PC-9 (cell line): ENCODE measurements around the gene MYOM1.

ENCODE experiments used
- EZH2 ChIP-seq: fragments of 200-600 bp; sonication (generic); IDR thresholded peaks from 2 replicates; pipeline ENCODE4 v1.8.0; 2017; ENCODE audit warnings: antibody characterized with exemption, low read depth
- TF ChIP-seq, protein P1 (sequence below): fragments of 200-600 bp; sonication (generic); conservative IDR thresholded peaks from 2 replicates; pipeline ENCODE4 v1.6.1; 2017; ENCODE audit warnings: mixed run types, antibody characterized with exemption, mild to moderate bottlenecking, moderate library complexity

DNA sequence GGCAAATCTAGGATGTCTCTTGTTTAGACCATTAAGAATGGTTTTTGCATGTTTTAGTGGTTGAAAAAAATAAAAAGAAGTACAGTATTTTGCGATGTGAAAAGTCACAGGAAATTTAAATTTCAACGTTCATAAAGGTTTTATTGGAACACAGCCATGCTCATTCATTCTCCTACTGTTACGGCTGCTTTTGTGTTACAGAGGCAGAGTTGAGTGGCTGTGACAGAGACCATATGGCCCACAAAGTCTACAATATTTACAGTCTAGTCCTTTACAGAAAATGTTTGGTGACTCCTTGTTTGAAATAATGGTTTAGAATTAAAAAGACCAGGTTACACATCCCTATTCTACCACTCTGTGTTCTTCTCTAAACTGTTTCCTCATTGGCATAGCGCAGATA, 48.1 kb downstream of the MYOM1 start:
- TF ChIP-seq, protein P1, sequence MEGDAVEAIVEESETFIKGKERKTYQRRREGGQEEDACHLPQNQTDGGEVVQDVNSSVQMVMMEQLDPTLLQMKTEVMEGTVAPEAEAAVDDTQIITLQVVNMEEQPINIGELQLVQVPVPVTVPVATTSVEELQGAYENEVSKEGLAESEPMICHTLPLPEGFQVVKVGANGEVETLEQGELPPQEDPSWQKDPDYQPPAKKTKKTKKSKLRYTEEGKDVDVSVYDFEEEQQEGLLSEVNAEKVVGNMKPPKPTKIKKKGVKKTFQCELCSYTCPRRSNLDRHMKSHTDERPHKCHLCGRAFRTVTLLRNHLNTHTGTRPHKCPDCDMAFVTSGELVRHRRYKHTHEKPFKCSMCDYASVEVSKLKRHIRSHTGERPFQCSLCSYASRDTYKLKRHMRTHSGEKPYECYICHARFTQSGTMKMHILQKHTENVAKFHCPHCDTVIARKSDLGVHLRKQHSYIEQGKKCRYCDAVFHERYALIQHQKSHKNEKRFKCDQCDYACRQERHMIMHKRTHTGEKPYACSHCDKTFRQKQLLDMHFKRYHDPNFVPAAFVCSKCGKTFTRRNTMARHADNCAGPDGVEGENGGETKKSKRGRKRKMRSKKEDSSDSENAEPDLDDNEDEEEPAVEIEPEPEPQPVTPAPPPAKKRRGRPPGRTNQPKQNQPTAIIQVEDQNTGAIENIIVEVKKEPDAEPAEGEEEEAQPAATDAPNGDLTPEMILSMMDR = no peak
- TF ChIP-seq EZH2 = no peak
